Measurements from ENCODE around the gene FAM241A. TPM values are rescaled to one million over a fixed set of nuclear protein-coding genes. Genes with fewer than 3 reads are reported as not detected.

Gene FAM241A
- total RNA-seq, 2 donors from 2014 or later: 0.13 to 0.18 TPM

DNA sequence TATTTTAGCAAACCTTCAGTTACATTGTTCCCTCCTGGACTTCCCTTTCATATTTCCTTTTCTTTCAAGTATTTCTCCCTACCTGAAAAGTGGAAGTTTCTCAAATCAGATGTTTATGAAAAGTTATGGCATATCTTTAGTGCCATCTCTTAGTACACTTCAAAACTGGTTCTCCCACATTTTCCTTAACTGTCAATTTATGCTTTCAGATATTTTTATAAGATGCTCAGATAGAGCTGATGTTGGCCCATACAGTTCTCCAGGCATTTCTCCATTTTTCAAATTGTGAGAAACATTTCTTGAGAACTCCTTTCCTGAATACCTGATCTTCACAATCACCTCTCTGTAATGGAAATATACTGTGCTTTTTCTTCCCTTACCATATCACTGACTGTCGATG lies 53.8 kb downstream of the FAM241A start:
- Histone ChIP-seq H3K4me1 (ENCODE audit: control insufficient read depth, insufficient read depth, low read length) (no peaks in the 10 kb centered on the region), H3K4me3 (ENCODE audit: low read length) (no peak overlapping the region), H3K36me3 (ENCODE audit: control insufficient read depth, insufficient read depth, low read length) (no peaks in the 10 kb centered on the region), H3K9ac (ENCODE audit: extremely low read depth, low read length, poor library complexity, severe bottlenecking) (no peak overlapping the region), H3K9me3 (ENCODE audit: control insufficient read depth, low read length) (no peaks in the 10 kb centered on the region), H3K27ac (ENCODE audit: low read depth, low read length) (no peak overlapping the region), H3K27me3 (ENCODE audit: control insufficient read depth, insufficient read depth, low read length, poor library complexity, severe bottlenecking) (no peaks in the 10 kb centered on the region)
- DNase-seq: no peak
- Mint-ChIP-seq H3K4me1 (peaks cover 3% of the 10 kb centered on the region), H3K36me3 (ENCODE audit: low read depth) (no peaks in the 10 kb centered on the region), H3K27me3 (ENCODE audit: insufficient read depth) (no peaks in the 10 kb centered on the region), H3K27ac (no peak overlapping the region), H3K9me3 (no peaks in the 10 kb centered on the region), H3K4me3 (no peak overlapping the region)
- TF ChIP-seq, protein P1, sequence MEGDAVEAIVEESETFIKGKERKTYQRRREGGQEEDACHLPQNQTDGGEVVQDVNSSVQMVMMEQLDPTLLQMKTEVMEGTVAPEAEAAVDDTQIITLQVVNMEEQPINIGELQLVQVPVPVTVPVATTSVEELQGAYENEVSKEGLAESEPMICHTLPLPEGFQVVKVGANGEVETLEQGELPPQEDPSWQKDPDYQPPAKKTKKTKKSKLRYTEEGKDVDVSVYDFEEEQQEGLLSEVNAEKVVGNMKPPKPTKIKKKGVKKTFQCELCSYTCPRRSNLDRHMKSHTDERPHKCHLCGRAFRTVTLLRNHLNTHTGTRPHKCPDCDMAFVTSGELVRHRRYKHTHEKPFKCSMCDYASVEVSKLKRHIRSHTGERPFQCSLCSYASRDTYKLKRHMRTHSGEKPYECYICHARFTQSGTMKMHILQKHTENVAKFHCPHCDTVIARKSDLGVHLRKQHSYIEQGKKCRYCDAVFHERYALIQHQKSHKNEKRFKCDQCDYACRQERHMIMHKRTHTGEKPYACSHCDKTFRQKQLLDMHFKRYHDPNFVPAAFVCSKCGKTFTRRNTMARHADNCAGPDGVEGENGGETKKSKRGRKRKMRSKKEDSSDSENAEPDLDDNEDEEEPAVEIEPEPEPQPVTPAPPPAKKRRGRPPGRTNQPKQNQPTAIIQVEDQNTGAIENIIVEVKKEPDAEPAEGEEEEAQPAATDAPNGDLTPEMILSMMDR (conservative IDR thresholded peaks at IDR 0.05): no peak
- WGBS, 2 experiments (ENCODE audit: insufficient coverage in 1 of 2, insufficient read length in 1 of 2): 83 to 100% methylated on average over 1 of the region's 1 CpG

DNA sequence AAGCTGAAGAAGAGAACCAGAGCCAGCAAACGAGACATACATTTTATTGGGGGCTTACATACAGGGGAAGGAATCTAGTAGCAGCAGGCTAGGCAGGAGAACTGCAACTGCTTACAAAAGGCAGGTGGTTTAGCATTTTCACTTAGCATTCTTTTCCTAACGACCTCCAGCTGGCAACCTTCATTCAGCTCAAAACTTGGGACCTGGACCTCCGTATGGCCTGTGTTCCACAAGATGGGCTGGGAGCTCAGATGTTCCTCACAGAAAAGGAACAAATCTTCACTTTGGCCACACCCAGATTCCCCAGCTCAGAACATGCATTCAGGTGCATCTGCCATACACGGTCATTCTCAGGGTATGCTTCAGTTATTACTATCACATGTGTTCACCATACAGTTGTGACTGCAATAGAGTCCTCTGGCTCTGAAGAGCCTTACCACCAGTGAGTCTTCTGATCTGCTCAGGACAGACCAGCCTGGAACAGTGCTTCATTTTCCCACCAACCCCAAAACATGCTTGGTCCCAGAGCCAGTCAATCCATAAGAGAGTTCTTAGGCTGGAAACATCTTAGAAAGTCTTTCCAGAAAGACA lies 56.8 kb downstream of the FAM241A start:
- Histone ChIP-seq H3K4me1 (ENCODE audit: control insufficient read depth, insufficient read depth, low read length) (no peaks in the 10 kb centered on the region), H3K9me3 (ENCODE audit: control insufficient read depth, low read length) (no peaks in the 10 kb centered on the region), H3K27me3 (ENCODE audit: control insufficient read depth, insufficient read depth, low read length, poor library complexity, severe bottlenecking) (no peaks in the 10 kb centered on the region), H3K4me3 (ENCODE audit: low read length) (no peak overlapping the region), H3K36me3 (ENCODE audit: control insufficient read depth, insufficient read depth, low read length) (no peaks in the 10 kb centered on the region), H3K27ac (ENCODE audit: low read depth, low read length) (no peak overlapping the region), H3K9ac (ENCODE audit: extremely low read depth, low read length, poor library complexity, severe bottlenecking) (no peak overlapping the region)
- DNase-seq: no peak
- WGBS, 2 experiments (ENCODE audit: insufficient coverage in 1 of 2, insufficient read length in 1 of 2): 71 to 80% methylated on average over 3 to 4 of the region's 4 CpGs
- Mint-ChIP-seq H3K4me1 (peaks cover 1% of the 10 kb centered on the region), H3K4me3 (no peak overlapping the region), H3K36me3 (ENCODE audit: low read depth) (no peaks in the 10 kb centered on the region), H3K27ac (no peak overlapping the region), H3K9me3 (no peaks in the 10 kb centered on the region), H3K27me3 (ENCODE audit: insufficient read depth) (no peaks in the 10 kb centered on the region)
- TF ChIP-seq, protein P1 (conservative IDR thresholded peaks at IDR 0.05): no peak

DNA sequence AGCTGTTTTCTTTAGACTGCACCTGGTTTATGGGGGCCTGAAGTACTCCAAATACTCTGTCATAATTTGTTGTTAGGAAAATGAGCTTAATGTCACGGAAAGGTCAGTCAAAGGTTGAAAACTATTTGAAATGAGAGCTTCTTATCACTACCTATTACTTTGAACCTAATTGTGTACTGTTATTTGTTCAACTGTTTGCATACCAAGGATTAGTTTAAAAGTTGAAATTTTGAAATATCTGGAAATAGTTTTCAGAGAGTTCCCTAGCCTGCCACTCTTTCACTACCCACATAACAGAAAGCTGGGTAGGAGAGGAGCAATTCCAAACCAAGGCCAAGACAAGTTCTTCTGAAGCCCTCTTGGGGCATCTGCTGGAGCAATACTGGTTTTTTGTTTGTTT lies 58.3 kb downstream of the FAM241A start:
- H3K4me1 ChIP-seq (ENCODE audit: control insufficient read depth, insufficient read depth, low read length): no peaks in the 10 kb centered on the region
- TF ChIP-seq, protein P1 (conservative IDR thresholded peaks at IDR 0.05): no peak
- H3K27ac Mint-ChIP-seq: no peak overlapping the region
- no peak overlapping the region for H3K9ac ChIP-seq (ENCODE audit: extremely low read depth, low read length, poor library complexity, severe bottlenecking)
- H3K36me3 ChIP-seq (ENCODE audit: control insufficient read depth, insufficient read depth, low read length): no peaks in the 10 kb centered on the region
- DNase-seq: no peak
- H3K27me3 ChIP-seq (ENCODE audit: control insufficient read depth, insufficient read depth, low read length, poor library complexity, severe bottlenecking): no peaks in the 10 kb centered on the region
- H3K27me3 Mint-ChIP-seq (ENCODE audit: insufficient read depth): peaks cover 2% of the 10 kb centered on the region
- no peaks in the 10 kb centered on the region for H3K36me3 Mint-ChIP-seq (ENCODE audit: low read depth)
- no peak overlapping the region for H3K27ac ChIP-seq (ENCODE audit: low read depth, low read length)
- 93% methylated on average over 1 of the region's 1 CpG; no CpG with 5 or more reads in 1 of the 2 experiments for WGBS, 2 experiments (ENCODE audit: insufficient coverage in 1 of 2, insufficient read length in 1 of 2)
- no peaks in the 10 kb centered on the region for H3K9me3 Mint-ChIP-seq
- H3K9me3 ChIP-seq (ENCODE audit: control insufficient read depth, low read length): no peaks in the 10 kb centered on the region
- H3K4me1 Mint-ChIP-seq: peaks cover 1% of the 10 kb centered on the region
- no peak overlapping the region for H3K4me3 ChIP-seq (ENCODE audit: low read length)
- no peak overlapping the region for H3K4me3 Mint-ChIP-seq

Measured in endodermal cell (in vitro differentiated cells).